Daoy (cell line): ENCODE data around the gene SCAI. TPM values are rescaled to one million over a fixed set of nuclear protein-coding genes. Genes with fewer than 3 reads are reported as not detected.
"Not testable (repeated sequence)": the region's sequence is repeated elsewhere in the genome, so short reads cannot be mapped to it uniquely, and the experiment has no call there.

Source experiments
- DNase-seq: peaks from one replicate; pipeline ENCODE4 v3.0.0-alpha.2; 2015; ENCODE audit warnings: low read depth
- total RNA-seq: library from RNA; depleted of rRNA; stranded (reverse); fragments of >200 nt; shearing (Covaris generic); gene quantifications from 2 replicates; pipeline ENCODE4 v1.2.3, GENCODE V29; 2014

The SCAI gene
- total RNA-seq, 1 experiment from 2014 or later, result 10.8 TPM

GRCh38 chr9:125150349-125151245 is 7.3 kb upstream of the SCAI start:
- DNase-seq, result no peak

GRCh38 chr9:125147401-125147951 is 4.1 kb upstream of the SCAI start:
- DNase-seq, result no peak

GRCh38 chr9:125146247-125146646 is 2.9 kb upstream of the SCAI start:
- peak; percentile 35 for DNase-seq

- DNase-seq, result no peak
Measured at GRCh38 chr9:125145425-125145824, 2.1 kb upstream of the SCAI start.

- DNase-seq, result peak; percentile 15
Measured at GRCh38 chr9:125142560-125143376, 560 bp downstream of the SCAI start.

- DNase-seq, result no peak
Measured at GRCh38 chr9:125141751-125142150, 1.6 kb downstream of the SCAI start.

GRCh38 chr9:125141251-125141650 is 2.1 kb downstream of the SCAI start:
- no peak for DNase-seq

- DNase-seq, result no peak
Measured at GRCh38 chr9:125140576-125140975, 2.8 kb downstream of the SCAI start.

GRCh38 chr9:125137200-125137599 is 6.1 kb downstream of the SCAI start:
- DNase-seq, result no peak

GRCh38 chr9:125134976-125135375 is 8.4 kb downstream of the SCAI start:
- no peak for DNase-seq

- DNase-seq, result no peak
Measured at GRCh38 chr9:125133403-125134329, 9.7 kb downstream of the SCAI start.

- DNase-seq, result no peak
Measured at GRCh38 chr9:125131778-125132177, 11.6 kb downstream of the SCAI start.

- DNase-seq, result peak; percentile 98
Measured at GRCh38 chr9:125126019-125126746, 17.1 kb downstream of the SCAI start.

GRCh38 chr9:125125523-125125922 is 17.8 kb downstream of the SCAI start:
- DNase-seq, result no peak

- DNase-seq, result no peak
Measured at GRCh38 chr9:125121146-125121545, 22.2 kb downstream of the SCAI start.

- DNase-seq, result peak; percentile 14
Measured at GRCh38 chr9:125119643-125120286, 23.6 kb downstream of the SCAI start.

- not testable (repeated sequence) for DNase-seq
Measured at GRCh38 chr9:125118696-125119095, 24.6 kb downstream of the SCAI start.

- not testable (repeated sequence) for DNase-seq
Measured at GRCh38 chr9:125114503-125114902, 28.8 kb downstream of the SCAI start.

- DNase-seq, result no peak
Measured at GRCh38 chr9:125110464-125110863, 32.9 kb downstream of the SCAI start.

GRCh38 chr9:125108541-125108940 is 34.8 kb downstream of the SCAI start:
- not testable (repeated sequence) for DNase-seq
